GM18519 (cell line): ENCODE results near the gene RB1.
"Not testable (repeated sequence)": the region's sequence is repeated elsewhere in the genome, so short reads cannot be mapped to it uniquely, and the experiment has no call there.

Experiments used
- ATAC-seq: cut with Tn5 transposase; IDR thresholded peaks from one replicate; pipeline ENCODE4 v1.9.1; 2021; ENCODE audit warnings: mild to moderate bottlenecking, moderate library complexity; ENCODE audit not compliant: unreplicated experiment, low FRiP score

Gene RB1

DNA sequence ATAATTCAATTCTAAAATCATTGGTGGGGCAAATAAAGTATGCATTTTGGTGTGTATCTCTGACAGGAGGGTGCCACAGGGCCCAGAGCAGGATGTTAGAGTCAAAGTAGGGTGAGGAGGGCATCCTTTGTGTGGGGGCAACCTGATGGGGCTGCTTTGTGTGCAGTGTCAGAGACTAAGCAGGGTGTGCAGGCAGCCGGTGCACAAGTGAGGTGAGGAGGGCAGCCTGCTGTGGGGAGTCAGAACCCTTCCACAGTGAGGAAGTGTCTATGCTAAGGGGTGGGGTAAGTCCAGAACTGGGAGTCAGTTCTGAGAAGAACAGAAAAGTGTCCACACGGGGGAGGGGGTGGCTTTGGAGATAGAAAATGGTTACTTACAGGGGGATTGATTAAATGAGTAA is 40.7 kb downstream of the RB1 start:
- ATAC-seq = no peak

DNA sequence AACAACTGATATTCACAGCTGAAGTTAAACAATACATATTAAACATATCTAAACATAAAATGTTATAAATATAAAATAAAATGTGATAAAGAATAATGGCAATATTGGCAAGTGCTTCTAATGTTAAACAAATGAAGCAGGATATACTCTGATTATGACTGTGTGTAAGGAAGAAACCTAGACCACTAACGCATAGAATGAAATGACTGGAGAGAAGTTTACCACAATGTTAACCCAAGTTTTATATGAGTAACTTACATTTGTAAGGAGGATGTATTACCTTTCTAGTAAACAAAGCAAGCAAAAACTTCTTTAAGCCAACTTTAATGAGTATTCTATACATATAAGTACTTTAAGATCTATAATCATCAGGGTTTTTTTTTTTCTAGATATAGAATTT is 43.0 kb downstream of the RB1 start:
- no peak for ATAC-seq

DNA sequence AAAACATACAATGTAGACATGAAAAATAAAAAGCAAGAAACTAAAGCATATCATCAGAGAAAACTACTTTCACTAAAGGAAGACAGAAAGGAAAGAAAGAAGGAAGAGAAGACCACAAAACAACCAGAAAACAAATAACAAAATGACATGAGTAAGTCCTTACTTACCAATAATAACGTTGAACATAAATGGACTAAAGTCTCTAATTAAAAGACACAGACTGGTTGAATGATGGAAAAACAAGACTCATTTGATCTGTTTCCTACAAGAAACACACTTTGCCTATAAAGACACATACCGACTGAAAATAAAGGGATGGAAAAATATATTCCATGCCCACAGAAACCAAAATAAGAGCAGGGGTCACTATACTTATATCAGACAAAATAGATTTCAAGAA is 46.0 kb downstream of the RB1 start:
- no peak for ATAC-seq

DNA sequence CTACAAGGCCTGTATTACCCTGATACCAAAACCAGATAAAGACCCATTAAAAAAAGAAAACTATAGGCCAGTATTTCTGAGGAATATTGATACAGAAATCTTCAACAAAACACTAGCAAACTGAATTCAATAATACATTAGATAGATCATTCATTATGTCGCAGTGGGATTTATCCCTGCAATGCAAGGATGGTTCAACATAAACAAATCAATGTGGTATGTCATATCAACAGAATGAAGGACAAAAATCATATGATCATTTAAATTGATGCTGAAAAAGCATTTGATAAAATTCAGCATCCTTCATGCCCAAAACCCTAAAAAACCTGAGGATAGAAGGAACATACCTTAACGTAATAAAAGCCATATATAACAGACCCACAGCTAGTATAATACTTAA is 50.0 kb downstream of the RB1 start:
- ATAC-seq = no peak

DNA sequence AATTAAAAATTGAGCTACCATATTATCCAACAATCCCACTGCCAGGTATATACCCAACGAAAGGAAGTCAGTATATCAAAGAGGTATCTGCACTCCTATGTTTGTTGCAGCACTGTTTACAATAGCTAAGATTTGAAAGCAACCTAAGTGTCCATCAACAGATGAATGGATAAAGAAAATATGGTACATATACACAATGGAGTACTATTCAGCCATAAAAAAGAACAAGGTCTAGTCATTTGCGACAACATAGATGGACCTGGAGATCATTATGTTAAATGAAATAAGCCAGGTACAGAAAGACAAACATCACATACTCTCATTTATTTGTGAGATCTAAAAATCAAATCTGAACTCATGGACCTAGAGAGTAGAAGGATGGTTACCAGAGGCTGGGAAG is 52.0 kb downstream of the RB1 start:
- not testable (repeated sequence) for ATAC-seq

DNA sequence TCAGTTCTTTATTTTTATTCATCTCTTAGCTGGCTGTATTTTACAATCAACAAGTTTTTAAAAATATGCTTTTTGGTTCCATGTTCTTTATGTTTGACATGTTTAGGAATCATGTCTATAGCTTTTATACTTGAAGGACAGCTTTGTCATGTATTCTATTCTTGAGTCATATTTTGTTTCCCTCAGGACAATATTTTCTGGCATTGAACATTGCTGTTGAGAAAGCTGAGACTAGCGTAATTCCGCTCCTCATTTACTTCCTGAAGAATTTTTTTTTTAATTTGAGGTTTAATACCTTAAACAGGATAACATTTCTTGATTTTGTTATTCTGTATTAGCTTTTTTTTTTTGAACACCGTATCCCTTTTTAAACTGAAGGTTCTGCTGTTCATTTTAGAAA is 53.2 kb downstream of the RB1 start:
- ATAC-seq = no peak

DNA sequence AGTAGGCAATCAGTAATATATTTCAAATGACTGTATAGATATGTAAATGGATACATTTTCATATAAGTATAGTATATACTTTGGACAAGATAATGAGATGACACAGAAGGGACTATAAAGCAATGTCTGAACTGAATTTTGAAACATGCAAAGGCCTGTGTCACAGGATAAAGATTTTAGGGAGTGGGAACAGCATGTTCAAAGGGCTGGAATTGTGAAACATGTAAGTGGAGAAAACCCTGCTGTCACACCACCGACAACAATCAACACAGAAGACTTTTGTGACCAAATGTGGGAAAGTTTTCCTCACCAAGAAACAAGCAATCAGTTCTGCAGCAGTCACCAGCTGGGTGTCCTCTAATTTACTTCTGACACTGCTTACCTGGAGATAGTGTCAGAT is 66.4 kb downstream of the RB1 start:
- ATAC-seq = no peak

DNA sequence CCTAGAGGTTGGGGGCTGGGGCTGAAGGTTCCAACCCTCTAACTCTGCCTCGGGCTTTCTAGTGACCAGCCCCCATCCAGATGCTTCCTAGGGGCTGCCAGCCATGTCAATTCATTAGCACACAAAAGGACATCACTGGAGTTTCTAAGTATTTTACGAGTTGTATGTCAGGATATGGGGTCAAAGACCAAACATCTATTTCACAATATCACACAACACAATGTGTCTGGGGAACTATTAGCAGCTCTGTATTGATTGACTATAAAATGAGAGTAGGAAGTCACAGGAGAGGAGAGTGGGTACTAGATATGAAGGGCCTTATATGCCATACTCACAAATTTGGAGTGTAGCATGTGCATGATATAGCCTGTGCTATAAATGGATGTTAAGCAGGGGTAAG is 67.3 kb downstream of the RB1 start:
- no peak for ATAC-seq

DNA sequence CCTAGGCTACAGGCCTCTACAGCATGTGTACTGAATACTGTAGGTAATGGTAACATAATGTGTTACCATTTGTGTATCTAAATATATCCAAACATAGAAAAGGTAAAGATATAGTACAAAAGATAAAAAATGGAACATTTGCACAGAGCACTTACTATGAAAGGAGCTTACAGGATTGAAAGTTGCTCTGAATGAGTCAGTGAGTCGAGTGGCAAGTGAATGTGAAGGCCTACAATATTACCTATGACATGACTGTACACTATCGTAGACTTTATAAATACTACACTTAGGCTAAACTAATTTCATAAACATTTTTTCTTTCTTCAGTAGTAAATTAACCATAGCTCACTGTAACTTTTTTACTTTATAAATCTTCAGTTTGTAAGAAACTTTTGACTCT is 74.3 kb downstream of the RB1 start:
- no peak for ATAC-seq

DNA sequence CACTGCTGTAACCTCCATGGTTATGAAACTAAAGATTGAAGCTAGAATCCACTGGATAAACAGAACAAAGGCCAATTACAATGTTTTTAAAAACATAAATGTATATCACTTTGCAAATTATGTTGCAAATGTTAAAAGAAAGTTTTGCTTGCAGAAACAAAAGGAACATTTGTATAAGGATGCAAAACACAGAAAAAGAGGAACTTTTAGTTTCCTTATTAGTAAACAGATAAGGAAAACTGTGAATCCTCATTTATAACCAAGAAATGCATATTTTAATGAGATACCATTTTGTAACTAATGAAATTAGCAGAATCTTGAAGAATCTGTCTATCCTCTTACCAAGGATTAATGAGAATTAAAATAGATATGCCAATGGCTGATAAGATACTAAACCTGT is 77.0 kb downstream of the RB1 start:
- no peak for ATAC-seq

DNA sequence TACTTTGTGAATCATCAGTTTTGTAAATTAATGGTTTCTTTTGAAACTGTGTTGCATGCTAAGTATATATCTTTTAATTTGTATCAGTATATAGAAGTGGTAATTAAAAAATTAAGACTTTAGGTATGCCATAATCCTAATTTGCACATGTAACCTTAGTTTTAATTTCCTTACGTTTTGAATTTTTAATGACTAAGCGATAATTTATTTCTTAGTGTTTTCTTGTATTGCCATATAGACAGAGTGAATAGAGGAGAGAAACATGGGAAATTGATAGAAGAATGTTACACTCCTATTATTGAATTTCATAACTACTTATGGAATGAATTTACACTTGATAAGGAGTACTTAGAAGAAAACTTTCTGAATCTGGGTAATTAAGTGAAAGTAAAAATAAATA is 79.8 kb downstream of the RB1 start:
- no peak for ATAC-seq

DNA sequence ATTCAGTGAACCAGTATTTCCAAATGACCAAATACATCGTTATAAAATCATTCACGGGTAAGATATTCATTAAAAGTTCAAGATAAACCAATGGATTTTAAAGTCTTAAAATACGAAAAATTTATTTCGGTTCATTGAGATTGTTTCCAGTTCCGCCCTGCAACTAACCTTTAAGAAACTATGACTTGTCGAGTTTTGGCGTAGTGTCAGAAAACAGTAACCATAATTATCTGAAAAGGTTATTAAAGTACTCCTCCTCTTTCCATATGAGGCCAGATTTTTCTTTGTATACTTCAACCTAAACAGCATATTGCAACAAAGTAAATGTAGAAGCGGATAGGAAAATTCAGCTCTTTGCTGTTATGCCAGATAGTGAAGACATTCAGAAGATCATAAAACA is 83.3 kb downstream of the RB1 start:
- ATAC-seq = no peak

DNA sequence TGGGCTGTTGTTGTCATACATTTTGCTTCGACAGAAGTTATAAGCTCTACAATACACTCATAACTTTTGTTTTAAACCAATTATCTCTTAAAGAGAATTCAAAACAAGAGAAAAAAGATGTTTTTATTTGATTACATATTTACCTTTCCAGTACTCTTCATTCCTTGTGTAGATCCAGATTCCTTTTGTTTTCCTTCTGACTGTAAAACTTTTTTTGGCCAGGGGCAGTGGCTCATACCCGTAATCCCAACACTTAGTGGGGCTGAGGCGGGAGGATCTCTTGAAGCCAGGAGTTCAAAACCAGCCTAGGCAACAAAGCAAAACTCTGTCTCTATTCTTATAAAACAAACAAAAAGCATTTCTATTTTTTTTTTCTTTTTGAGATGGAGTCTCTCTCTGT is 87.7 kb downstream of the RB1 start:
- no peak for ATAC-seq

DNA sequence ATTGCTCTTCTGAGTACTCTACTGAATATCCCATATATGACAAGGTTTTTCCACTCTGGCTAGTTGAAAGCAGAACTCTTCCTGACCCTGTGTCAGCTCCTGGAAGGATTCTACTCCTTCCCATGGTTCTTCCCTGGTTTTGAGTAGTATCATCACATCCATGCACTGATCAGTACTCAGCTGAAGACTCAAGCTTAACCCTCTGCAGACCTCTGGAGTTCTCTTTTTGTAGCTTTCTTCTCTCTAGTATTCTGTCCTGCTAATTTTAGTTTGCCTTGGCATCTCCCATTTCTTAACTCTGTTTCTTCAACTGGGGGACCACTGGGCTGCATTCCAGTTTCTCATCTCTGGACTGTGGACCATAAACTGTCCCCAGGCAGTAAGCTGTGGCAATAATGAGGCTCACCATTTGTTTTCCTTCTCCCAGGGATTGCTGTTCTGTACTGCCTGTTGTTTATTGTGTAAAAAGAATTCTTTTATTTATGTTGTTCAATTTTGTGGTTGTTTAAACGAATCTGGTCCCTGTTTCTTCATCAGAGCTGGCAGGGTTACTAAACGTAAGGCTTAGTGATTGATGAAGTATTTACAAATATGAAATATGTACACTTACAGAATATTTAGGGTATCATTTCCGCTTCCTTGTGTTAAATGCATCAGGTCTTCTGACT is 89.6 kb downstream of the RB1 start:
- ATAC-seq = no peak

DNA sequence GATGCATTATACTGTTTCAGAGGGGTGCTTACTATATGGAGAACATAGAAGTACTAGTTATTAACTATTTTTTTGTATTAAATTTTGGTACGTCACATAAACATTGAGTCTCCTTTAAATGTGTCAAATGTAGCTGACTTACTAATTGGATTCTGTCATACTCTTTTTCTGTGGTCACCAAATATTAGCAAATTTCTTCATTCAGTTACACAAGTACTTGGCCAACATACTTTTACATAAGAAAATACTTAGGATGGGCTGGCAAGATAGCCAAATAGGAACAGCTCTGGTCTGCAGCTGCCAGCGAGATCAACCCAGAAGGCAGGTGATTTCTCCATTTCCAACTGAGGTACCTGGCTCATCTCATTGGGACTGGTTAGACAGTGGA is 90.1 kb downstream of the RB1 start:
- ATAC-seq = no peak

DNA sequence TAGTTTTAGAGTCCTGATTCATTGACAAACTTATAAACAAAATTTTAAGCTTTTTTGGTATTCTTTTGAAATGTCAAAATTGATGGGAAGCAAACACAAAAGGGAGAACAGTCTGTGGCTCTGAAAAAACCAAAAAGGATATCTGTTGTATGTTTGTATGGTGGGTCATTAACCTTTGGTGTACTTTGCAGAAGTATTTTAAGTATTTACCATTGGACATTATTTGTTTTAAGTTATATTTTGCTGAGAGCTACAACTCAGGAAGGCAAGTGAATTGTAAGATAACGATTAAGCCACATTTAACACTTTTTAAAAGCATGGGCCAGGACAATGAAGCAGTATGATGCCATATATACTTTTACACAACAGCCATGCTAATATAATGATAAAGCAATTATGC is 94.2 kb downstream of the RB1 start:
- no peak for ATAC-seq

DNA sequence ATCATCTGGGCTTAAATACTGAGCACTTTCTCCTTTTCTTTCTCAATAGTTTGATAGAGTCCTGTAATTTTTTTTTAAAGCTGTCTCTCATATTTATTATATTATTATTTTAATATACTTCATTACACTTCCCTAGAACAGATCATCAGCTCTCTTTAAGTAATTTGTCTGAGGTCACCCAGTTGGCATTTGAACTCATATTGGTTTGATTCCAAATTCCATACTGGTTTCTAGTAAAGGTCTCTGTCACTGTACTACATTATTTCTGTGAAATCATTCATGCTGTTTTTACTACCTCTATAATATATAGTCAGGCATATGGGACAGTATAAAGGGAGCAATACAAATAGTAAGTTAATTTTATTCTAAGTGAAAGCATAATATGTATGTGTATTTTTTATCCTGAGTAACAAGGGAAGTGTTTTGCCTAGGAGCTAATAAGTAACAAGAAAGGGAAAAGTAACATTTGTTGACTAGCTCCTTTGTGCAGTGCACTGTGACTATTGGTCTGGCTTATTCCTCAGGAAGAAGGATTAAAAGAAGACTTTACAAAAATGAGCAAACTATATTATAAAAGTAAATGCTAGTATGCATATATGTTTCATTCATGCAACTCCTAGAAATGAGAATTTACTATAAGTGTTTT is 95.0 kb downstream of the RB1 start:
- ATAC-seq = no peak

DNA sequence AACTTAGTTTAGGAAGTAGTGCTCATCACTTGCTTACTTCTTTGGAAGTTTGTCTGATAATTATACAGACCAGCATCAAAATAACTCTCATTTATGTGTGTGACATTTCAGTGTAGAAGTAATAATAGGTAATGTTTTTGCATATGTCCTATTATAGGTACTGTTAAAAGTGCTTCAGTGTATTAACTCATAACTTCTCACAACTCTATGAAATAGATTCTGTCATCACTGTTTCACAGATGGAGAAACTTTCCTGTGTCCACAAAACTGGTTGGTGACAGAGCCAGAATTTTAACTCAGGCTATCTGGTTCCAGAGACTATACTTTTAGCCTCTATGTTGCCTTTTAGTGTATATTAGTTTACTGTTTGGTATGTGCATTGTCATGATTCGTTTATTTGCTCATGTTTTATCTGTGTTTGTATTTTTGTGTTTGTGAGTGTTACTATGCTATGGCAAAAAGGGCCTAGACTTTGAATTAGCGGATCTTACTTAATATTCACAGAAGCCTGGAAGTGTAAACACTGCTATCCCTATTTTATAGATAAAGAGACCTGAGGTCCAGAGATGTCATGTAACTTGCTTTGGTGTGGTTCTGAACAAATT is 96.6 kb downstream of the RB1 start:
- no peak for ATAC-seq

DNA sequence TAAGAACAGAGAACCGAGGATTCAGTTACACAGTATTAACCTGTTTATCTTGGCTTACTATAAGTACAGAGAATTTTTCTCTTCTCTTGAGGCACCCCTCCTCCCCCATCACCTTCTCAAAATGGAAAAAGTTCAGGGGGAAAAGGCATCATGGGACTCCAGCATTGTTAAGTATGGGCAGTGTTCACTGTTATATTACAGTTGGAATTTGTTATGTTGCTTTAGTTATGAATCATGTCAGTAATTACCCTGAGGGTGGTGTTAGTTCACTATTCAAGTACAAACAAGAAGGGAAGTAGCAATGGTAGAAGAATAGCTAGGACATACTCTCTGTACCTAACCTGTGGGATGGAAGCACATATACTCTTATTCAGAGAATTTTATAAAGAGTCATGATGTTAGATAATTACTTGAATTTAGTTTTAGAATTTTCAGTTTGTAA is 97.3 kb downstream of the RB1 start:
- peak; percentile 66 for ATAC-seq

DNA sequence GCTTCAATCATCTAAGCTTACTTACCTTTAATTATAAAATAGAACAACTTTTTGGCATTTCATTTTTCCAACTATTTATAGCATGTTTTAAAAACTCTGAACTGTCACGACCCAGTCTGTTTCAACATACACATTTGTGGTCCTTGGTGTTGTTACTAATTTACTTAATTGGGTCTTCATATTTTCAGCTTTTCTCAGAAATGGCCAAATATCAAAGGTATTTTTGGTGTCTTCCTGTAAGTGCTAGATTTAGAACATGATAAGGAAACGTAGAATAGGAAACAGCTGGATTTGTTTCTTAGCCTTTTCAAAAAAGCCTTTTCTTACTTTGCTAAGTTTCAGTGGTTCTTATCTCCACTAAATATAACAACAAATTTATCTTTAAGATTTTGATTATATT is 97.9 kb downstream of the RB1 start:
- ATAC-seq = no peak

DNA sequence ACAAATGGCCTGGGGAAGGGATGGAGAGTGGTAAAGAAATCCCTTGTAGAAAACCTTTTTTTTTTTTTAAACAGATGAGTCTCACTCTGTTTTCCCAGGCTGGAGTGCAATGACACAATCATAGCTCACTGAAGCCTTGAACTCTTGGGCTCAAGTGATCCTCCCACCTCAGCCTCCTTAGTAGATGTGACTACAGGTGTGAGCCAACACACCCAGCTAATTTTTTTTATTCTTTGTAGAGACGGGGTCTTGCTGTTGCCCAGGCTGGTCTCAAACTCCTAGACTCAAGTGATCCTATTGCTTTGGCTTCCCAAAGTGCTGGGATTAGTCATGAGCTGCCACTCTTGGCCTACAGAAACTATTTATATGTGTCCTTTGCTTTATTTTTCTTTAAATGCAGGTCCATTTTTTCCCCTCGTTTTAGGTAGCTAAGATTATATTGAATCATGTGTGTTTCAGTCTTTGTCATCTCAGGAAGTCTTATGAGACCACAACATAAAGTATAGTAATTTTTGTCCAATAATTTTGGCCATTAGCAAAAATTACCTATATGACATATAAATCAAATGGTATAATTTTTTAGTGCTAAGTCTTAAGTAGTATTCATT is 98.9 kb downstream of the RB1 start:
- no peak for ATAC-seq

DNA sequence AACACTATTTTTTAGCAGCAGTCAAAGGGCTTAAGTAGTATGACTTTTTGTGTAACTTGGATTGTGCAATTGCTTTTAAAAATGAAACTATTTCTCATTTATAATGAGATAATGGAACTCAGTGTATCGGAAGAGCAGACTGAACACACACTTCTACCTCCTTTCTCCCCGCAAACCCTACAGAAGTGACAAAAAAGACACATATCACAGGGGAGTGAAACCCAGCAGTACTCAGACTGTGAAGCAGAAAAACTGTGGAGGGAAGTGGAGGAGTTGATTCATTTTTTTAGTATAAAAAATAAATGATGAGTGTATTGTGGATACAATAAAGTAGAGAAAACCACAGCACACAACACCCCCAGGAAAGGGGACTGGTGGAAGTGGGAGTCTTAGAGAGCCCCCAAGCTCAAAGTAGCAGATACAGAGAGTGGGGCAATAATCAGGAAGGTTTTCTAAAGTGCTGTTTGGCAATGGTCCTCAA is 99.6 kb downstream of the RB1 start:
- ATAC-seq = no peak
